DOHH2 (cell line): ENCODE results near the gene STX16.

Source experiments
- CTCF ChIP-seq: fragments of 200-600 bp; sonication (generic); IDR thresholded peaks from one replicate; pipeline ENCODE4 v1.5.1; 2014; ENCODE audit warnings: antibody characterized with exemption, mild to moderate bottlenecking, low read depth, low read length; ENCODE audit not compliant: poor library complexity, severe bottlenecking
- EZH2phosphoT487 ChIP-seq: fragments of 200-600 bp; sonication (generic); IDR thresholded peaks from 2 replicates; pipeline ENCODE4 v1.6.1; 2017; ENCODE audit warnings: borderline replicate concordance, mild to moderate bottlenecking, antibody characterized with exemption, low read length, moderate library complexity, mixed read lengths

- TF ChIP-seq CTCF (no peak), EZH2phosphoT487 (no peak)
Observed at GRCh38 chr20:58651946-58652605, 993 bp downstream of the STX16 start.
